NCI-H82 (cell line): Measurements from ENCODE around the gene APBA2.
"Not testable (repeated sequence)": the region's sequence is repeated elsewhere in the genome, so short reads cannot be mapped to it uniquely, and the experiment has no call there.

Experiments
- DNase-seq: peaks from one replicate; lab custom pipeline; 2025; lab: John Stamatoyannopoulos, UW

The APBA2 gene

DNA sequence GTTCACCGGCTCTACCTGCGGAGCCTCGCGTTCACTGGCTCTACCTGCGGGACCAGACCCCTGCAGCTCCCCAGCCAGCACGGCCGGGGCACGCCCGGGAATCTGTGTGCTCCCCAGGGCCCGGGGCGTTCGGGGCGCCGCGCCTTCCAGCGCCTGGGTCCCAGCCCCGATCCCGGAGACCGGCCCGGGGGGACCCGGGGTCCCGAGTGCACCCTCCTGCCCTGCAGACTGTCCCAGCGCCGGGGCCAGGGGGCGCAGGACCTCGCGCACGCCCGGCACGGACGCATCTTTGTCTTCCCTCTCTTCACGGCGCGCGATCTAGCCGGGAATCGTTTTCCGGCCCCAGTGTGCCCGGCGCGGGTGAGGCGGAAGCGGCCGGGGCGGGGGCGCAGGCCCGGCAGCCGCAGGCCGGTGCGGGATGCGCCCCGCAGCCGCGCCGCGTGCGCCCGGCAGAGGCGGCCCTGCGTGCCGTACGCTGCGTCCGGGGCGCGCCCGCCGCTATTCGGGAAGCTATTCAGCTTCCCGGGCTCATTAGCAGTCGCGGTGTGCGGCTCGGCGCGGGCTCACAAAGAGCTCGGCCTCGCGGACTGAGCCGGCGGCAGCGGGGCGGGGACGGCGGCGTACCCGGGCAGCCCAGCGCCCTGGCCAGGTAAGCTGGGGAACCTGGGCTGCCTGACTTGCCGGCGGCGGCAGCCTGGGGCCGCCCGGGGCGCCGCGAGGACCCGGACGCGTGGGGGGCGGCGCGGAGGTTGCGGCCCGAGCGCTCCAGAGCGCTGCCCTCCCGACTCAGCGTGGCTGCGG lies at the start of gene APBA2:
Gene APBA2 (plus strand): TSS at position 345 of the 801 bp plus-strand sequence. CDS start 167,911 bp downstream, outside the sequence.
- DNase-seq, result peak; percentile 72

- not testable (repeated sequence) for DNase-seq
Measured at GRCh38 chr15:28840285-28840684, 45.5 kb upstream of the APBA2 start.

DNA sequence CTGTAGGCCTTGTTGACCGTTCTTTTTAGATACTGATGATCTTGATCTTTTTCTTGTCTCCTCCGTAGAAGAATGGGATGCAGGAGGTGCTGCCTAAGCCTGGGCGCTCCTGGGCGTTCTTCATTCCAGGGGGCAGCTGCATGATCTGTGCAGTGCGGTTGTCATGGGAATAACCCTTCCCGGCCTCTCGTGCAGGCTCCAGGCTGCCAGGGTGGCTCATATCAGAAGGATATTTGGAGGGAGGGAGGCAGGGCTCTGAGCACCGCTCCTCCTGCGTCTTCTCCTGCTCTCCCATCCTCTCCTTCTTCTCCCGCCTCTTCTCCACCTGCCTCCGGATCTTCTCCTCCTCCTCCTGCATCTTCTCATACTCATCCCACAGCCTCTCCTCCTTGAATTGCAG lies 43.6 kb upstream of the APBA2 start:
- not testable (repeated sequence) for DNase-seq

DNA sequence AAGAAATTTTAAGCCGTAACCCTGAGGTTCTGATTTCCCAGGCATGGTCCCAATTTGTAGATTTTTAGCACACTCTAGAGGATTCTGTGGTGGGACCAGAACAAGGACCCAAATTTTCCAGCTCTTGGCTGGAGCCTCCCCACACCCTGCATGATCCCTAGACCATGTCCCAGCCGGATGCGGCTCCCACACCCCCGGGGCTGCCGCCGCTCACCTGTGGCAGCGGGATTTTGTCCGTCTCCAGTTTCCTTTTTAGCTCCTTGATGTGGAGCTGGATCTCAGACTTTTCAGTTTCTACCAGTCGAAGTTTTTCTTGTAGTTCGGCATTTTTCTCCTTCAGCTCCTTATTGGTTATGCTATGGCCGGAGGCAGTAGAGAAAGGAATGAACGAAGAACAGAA lies 42.3 kb upstream of the APBA2 start:
- DNase-seq, result not testable (repeated sequence)

DNA sequence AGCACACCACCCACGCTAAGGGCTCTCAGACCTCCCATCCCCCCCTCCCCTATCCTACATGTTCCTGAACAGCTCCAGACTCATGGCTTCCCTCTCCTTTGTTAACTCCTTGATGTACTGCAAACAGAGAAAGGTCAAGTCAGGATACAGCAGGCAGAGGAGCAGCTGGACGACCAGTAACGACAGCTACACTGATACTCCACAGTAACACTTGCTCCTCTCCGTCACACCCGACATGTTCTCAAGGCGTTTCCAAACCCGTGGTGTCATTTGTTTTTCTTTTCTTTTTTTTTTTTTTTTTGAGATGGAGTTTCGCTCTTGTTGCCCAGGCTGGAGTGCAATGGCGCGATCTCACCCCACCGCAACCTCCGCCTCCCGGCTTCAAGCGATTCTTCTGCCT lies 41.6 kb upstream of the APBA2 start:
- not testable (repeated sequence) for DNase-seq

- DNase-seq, result not testable (repeated sequence)
Measured at GRCh38 chr15:28847247-28847646, 38.5 kb upstream of the APBA2 start.

GRCh38 chr15:28847959-28848358 lies 37.8 kb upstream of the APBA2 start:
- DNase-seq, result not testable (repeated sequence)

DNA sequence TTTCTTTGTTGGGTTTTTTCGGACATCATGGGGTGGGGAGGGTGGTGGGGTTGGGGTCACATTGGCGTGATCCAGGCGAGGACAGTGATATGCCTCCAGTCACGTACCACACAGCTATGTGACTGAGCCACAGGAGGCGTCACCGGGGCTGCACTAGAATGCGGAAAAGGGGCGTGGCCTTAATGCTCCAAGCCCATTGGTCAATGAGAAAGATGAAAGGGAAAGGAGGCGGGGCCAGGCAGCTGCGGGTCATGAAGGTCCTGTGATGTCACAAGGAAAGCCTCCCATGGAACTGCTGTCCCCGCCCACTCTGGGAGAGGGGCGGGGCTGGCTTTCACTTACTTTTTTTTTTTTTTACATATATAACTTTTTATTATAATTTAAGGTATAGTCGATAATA lies 37.3 kb upstream of the APBA2 start, which contains the start of gene GOLGA6L7:
Gene GOLGA6L7 (minus strand): TSS at position 124 of the 400 bp plus-strand sequence. CDS start 95 bp downstream, at position 29.
- not testable (repeated sequence) for DNase-seq

DNA sequence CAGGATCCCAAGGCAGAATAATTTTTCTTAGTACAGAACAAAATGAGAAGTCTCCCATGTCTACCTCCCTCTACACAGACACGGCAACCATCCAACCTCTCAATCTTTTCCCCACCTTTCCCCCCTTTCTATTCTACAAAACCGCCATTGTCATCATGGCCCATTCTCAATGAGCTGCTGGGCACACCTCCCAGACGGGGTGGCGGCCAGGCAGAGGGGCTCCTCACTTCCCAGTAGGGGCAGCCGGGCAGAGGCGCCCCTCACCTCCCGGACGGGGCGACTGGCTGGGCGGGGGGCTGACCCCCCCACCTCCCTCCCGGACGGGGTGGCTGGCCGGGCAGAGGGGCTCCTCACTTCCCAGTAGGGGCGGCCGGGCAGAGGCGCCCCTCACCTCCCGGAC lies 36.5 kb upstream of the APBA2 start:
- DNase-seq, result not testable (repeated sequence)

GRCh38 chr15:28849766-28850165 lies 36.0 kb upstream of the APBA2 start:
- DNase-seq, result not testable (repeated sequence)

- not testable (repeated sequence) for DNase-seq
Measured at GRCh38 chr15:28853654-28854053, 32.1 kb upstream of the APBA2 start.

DNA sequence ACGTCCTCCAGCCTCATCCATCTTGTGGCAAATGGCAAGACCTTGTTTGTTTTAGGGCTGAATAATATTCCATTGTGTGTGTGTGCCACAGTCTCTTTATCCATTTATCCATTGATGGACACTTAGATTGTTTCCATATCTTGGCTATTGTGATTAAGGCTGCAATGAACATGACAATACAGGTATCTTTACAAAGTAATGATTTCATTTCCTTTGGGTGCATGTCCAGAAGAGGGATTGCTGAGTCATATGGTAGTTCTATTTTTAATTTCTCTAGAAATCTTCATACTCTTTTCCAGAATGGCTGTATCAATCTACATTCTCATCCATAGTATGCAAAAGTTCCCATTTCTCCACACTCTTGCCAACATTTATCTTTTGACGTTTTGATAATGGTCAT lies 31.2 kb upstream of the APBA2 start:
- not testable (repeated sequence) for DNase-seq

DNA sequence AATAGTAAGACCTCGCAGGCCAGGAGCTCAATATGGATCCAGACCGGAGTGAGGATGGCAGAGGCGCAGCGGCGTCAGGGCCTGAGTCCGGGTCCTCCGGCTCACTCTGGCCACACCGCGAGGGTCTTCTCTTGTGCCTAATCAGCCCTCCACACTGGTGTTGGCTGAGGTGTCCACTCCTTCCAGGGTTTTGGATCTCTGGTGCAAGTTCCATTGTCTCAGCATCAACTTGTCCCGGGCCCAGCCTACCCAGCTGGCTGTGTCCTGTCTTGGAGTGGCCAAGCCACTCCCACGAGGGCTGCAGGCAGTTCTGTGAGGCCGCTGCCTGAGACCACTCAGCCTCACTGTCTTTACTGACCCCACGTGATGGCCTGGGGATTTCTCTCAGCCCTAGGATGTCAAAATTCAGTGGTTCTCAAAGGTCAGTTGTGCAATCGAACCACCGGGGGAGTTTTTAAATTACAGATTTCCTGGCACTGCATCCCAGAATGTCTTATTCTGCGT lies 24.7 kb upstream of the APBA2 start:
- DNase-seq, result no peak

- DNase-seq, result not testable (repeated sequence)
Measured at GRCh38 chr15:28861589-28862293, 24.0 kb upstream of the APBA2 start.

DNA sequence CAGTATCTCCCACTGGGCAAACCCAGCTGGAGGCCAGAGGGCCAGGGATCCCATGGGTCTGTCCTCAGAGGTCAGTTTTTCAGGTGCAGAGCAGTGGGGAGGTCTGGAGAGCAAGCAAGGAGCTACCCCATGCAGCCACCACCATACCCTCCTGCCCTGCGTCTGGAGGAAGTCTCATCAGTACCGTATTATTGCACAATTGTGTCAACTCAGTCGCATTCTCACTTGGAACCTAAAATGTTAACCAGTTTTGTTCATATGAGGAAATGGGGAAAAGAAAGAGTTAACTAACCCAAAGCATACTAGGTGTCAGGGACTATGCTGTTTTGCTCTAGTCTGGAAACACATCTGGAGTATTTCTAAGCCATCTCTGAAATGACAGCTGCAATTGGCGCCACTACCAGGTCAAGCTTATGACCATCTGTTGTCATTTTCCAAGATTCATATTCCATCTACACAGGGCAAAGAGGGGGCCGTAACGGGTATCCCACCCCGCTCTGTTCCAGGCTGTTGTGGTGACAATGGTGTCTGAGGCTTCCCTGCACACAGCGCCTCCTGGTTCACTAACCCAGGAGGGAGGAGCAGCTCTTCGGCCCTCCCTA lies 16.9 kb upstream of the APBA2 start:
- DNase-seq, result no peak

DNA sequence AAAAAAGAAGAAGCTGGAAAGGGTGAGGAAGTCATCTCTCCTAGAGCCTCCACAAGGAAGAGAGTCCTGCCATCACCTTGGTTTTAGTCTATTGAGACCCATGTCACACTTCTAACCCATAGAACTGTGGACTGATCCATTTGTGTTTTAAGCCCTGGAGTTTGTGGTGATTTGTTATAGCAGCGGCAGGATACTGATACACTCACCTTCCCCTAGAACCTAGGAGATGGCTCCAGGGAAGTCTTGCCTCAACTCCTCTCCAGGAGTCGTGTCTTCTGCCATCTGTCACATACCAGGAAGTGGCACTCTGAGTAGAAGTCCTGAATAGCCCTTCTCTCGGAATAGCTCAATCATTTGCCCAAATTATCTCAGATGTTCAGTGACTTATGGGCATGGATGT lies 14.6 kb upstream of the APBA2 start:
- no peak for DNase-seq

- no peak for DNase-seq
Measured at GRCh38 chr15:28873006-28873405, 12.8 kb upstream of the APBA2 start.

- peak; percentile 20 for DNase-seq
Measured at GRCh38 chr15:28873585-28874190, 12.1 kb upstream of the APBA2 start.

DNA sequence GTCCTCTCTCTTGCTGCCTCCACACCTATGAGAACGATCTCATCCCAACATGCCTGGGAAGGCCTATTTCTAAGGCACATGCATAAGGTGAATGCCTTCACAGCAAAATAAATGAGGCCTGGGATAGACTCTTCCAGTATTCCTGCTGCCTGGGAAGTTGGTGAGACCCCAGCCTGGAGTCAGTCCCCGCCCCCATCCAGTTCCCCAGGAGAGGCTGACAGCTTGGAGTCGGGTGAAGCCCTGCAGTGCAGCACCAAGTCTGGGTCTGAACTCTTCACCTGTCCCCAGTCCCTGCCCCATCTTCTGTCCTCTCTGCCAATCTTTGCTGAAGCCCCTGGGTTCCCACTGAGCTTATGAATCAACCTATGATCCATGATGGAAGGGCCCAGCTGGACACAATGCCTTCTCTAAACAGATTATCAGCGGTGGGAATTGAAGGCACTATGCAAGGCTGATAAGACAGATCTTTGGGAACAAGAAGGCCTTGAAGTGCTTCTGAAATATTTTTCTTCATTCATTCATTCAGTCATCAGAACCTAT lies 10.2 kb upstream of the APBA2 start:
- DNase-seq, result peak; percentile 19

DNA sequence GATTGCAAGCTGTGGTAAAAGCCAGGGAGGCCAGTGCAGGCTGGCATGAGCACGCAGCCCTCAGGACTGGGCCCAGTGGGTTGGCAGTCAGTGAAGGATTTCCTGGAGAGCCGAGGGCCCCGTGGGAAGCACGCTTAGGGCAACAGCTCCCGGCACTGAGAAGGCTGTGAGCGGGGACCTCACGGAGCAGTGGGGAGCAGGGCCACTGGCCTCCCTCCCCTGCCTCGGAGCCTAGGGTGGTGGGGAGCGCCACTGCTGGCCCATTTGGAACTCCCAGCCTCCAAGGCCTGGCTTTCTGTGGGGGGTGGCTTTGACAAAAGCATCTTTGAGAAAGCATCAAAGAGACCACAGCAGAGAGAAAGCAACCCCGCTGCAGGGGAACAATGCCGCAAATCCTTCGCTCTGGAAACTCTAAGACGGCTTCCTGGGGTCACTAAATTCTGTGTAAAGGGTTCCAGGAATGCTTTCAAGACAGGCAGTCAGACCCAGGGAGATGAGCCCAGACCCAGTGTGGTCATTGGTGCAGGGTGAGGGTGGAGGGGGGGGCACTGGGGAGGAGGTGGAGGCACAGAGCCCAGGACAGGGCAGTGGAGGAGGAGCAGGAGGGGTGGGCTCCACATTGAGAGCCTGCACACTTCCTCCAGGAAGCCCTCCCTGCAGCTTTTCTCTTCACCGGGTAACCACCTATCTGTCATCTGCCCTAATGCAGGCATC lies 9.5 kb upstream of the APBA2 start:
- DNase-seq, result no peak

GRCh38 chr15:28876845-28877185 lies 9.0 kb upstream of the APBA2 start:
- DNase-seq, result no peak
